Calu3 (cell line): ENCODE data around the gene SEPTIN12. TPM values are rescaled to one million over a fixed set of nuclear protein-coding genes. Genes with fewer than 3 reads are reported as not detected.

ENCODE experiments used
- BruUV-seq: library from RNA; stranded (reverse); fragments of 400-500 nt; replicated peaks from 2 replicates; lab custom pipeline; 2021; lab: Mats Ljungman, UMichigan
- CTCF ChIA-PET: fragments of 300-600 bp; sonication (Branson Sonifier 250); formaldehyde crosslinking; loops from one replicate; lab custom pipeline; 2022; ENCODE audit warnings: antibody characterized with exemption; lab: Charles Lee
- DNase-seq: peaks from one replicate; pipeline ENCODE4 v3.0.0; 2022
- H3K27ac Mint-ChIP-seq: one replicate; pipeline ENCODE4 v1.8.0; 2022; ENCODE audit warnings: mixed read lengths; ENCODE audit not compliant: unreplicated experiment
- H3K27me3 Mint-ChIP-seq: one replicate; pipeline ENCODE4 v1.8.0; 2022; ENCODE audit warnings: mixed read lengths; ENCODE audit not compliant: unreplicated experiment
- H3K36me3 Mint-ChIP-seq: one replicate; pipeline ENCODE4 v1.8.0; 2022; ENCODE audit warnings: mild to moderate bottlenecking, moderate library complexity, mixed read lengths; ENCODE audit not compliant: insufficient read depth, unreplicated experiment
- H3K4me1 Mint-ChIP-seq: one replicate; pipeline ENCODE4 v1.8.0; 2022; ENCODE audit warnings: mild to moderate bottlenecking, low read depth, mixed read lengths; ENCODE audit not compliant: unreplicated experiment
- H3K4me3 Mint-ChIP-seq: one replicate; pipeline ENCODE4 v1.8.0; 2022; ENCODE audit warnings: mild to moderate bottlenecking, low read depth, moderate library complexity, mixed read lengths; ENCODE audit not compliant: unreplicated experiment
- H3K9me3 Mint-ChIP-seq: one replicate; pipeline ENCODE4 v1.8.0; 2022; ENCODE audit warnings: low read depth, mixed read lengths; ENCODE audit not compliant: unreplicated experiment
- CTCF ChIP-seq: fragments of 200-600 bp; IDR thresholded peaks from one replicate; pipeline ENCODE4 v1.8.0; 2022; ENCODE audit warnings: antibody characterized with exemption; ENCODE audit not compliant: unreplicated experiment
- intact Hi-C: fragments of 100-400 bp; cut with micrococcal nuclease; formaldehyde crosslinking; loops from one replicate; pipeline ENCODE4 v1.10.0; 2022; ENCODE audit not compliant: unreplicated experiment
- total RNA-seq: library from RNA; stranded (reverse); gene quantifications from 2 replicates; pipeline ENCODE4 v1.2.3, GENCODE V29; 2022

Gene SEPTIN12
- total RNA-seq, 1 experiment from 2014 or later: not detected

GRCh38 chr16:4776141-4776705 is 11.9 kb downstream of the SEPTIN12 start:
- no TSS peak for BruUV-seq
- H3K27me3 Mint-ChIP-seq: no peaks in the 10 kb centered on the region
- H3K27ac Mint-ChIP-seq: no peak overlapping the region
- intact Hi-C loops: no loop called here
- H3K9me3 Mint-ChIP-seq: no peaks in the 10 kb centered on the region
- H3K4me1 Mint-ChIP-seq: no peaks in the 10 kb centered on the region
- no peaks in the 10 kb centered on the region for H3K36me3 Mint-ChIP-seq
- no peak overlapping the region for H3K4me3 Mint-ChIP-seq
- no peak for TF ChIP-seq CTCF
- DNase-seq: no peak
- CTCF ChIA-PET: no interaction called here

- no peak for TF ChIP-seq CTCF
- Mint-ChIP-seq H3K4me3 (no peak overlapping the region), H3K4me1 (no peaks in the 10 kb centered on the region), H3K27ac (no peak overlapping the region), H3K27me3 (no peaks in the 10 kb centered on the region), H3K9me3 (no peaks in the 10 kb centered on the region), H3K36me3 (no peaks in the 10 kb centered on the region)
- CTCF ChIA-PET: no interaction called here
- no peak for DNase-seq
- no TSS peak for BruUV-seq
- intact Hi-C loops: no loop called here
Observed at GRCh38 chr16:4775005-4775404, 13.1 kb downstream of the SEPTIN12 start.

GRCh38 chr16:4772351-4772750 is 15.8 kb downstream of the SEPTIN12 start:
- CTCF ChIA-PET: interaction anchor here (0.7 kb wide), 1 partner anchor 1745 kb away, joined by 3 read pairs; no protein-coding TSS in a partner anchor
- Mint-ChIP-seq H3K4me1 (peaks cover 21% of the 10 kb centered on the region), H3K27me3 (no peaks in the 10 kb centered on the region), H3K36me3 (peaks cover 21% of the 10 kb centered on the region), H3K27ac (no peak overlapping the region), H3K4me3 (no peak overlapping the region), H3K9me3 (no peaks in the 10 kb centered on the region)
- no peak for DNase-seq
- intact Hi-C loops: no loop called here
- TF ChIP-seq CTCF: no peak
- no TSS peak for BruUV-seq

GRCh38 chr16:4771646-4772045 is 16.5 kb downstream of the SEPTIN12 start:
- no peak overlapping the region for H3K27ac Mint-ChIP-seq
- H3K9me3 Mint-ChIP-seq: no peaks in the 10 kb centered on the region
- peaks cover 28% of the 10 kb centered on the region for H3K36me3 Mint-ChIP-seq
- CTCF ChIA-PET: no interaction called here
- no peak overlapping the region for H3K4me3 Mint-ChIP-seq
- H3K27me3 Mint-ChIP-seq: no peaks in the 10 kb centered on the region
- no peak for DNase-seq
- H3K4me1 Mint-ChIP-seq: peaks cover 21% of the 10 kb centered on the region
- intact Hi-C loops: no loop called here
- no TSS peak for BruUV-seq
- no peak for TF ChIP-seq CTCF
